Measurements from ENCODE around the gene REST.
"Not testable (repeated sequence)": the region's sequence is repeated elsewhere in the genome, so short reads cannot be mapped to it uniquely, and the experiment has no call there.

REST gene

DNA sequence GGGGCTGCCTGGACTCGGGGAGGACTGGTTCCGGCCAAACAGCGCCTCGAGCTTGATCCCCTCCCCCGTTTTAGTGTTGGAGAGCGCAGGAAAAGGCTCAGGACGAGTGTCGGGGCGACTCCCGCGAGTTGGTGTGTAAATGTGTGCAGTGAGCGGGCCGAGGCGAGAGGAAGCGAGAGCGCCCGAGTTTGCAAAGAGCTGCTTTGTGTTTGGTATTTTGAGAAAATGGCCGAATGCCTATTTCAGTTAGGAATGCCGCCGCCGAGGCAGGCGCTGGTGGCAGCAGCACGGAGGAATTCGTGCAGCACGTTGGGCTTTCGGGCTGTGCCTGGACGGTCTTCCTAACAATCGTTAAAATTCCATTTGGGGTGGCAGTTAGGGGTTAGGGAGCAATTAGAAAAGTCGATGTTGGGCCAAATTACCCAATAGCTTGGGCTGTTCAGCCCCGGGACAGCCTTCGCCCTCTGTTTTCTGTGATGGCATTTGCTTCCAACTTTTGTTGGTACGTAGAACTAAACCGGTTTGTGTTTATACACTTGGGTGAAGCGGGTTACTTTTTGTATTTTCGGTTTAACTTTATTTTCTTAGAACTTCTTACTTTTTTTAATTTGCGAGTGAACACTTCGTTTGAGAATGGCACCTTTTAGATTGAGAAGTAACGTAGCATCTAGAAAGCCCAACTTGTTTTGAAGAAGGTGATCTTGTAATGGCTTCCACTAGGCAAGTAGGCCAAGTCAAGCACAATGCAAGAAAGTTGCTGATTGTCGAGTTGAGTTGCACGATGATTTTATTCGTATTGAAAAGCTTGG lies 1.6 kb downstream of the REST start:
- DNase-seq (ENCODE audit: low read depth in 1 of 2, low spot score in 1 of 2): peak in 1 of 2 donors; percentile 32

DNA sequence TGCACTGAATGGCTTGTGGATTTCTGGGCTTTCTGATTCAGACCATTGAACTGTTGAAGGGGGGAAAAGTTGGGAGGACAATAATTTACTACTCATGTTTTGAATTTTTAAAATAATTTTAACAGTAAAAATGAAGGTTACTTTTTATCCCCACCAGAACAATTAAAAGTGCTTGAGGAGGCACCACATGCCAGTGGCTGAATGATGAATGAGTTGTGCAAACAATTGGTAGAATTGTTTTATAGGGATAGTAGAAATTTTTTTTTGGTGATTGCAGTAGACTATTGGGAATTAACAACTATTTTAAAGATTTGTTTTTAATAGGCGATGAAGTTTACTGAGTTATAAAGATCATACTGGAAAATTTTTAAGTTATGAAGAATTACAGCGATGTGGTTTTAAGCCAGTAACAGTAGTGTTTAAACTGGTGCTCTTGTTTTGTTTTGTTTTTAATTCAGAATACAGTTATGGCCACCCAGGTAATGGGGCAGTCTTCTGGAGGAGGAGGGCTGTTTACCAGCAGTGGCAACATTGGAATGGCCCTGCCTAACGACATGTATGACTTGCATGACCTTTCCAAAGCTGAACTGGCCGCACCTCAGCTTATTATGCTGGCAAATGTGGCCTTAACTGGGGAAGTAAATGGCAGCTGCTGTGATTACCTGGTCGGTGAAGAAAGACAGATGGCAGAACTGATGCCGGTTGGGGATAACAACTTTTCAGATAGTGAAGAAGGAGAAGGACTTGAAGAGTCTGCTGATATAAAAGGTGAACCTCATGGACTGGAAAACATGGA lies 2.7 kb downstream of the REST start:
- DNase-seq (ENCODE audit: low read depth in 1 of 2, low spot score in 1 of 2): no peak

GRCh38 chr4:56914336-56914735 lies 6.6 kb downstream of the REST start:
- DNase-seq (ENCODE audit: low read depth in 1 of 2, low spot score in 1 of 2): no peak

GRCh38 chr4:56914977-56915376 lies 7.3 kb downstream of the REST start:
- DNase-seq (ENCODE audit: low read depth in 1 of 2, low spot score in 1 of 2): not testable (repeated sequence)

DNA sequence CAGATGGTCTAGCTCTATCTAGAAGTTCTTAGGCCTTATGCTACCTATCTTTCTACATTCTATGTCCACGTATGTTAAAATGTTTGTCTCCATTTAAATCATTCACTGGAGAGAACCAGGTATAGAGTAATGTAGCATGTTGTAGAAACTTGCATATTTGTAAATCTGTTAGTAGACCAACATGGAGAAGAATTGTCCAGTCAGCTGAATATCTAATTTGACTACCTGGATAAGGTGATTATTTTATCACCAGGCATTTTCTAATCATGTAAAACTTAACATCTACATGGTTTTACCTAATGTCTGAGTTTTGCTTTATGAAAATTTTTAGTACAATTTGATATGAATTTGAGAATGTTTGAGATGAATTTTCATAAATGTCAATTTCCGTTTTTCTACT lies 19.5 kb downstream of the REST start:
- DNase-seq (ENCODE audit: low read depth in 1 of 2, low spot score in 1 of 2): no peak

- no peak for DNase-seq (ENCODE audit: low read depth in 1 of 2, low spot score in 1 of 2)
Measured at GRCh38 chr4:56930638-56931037, 22.9 kb downstream of the REST start.

DNA sequence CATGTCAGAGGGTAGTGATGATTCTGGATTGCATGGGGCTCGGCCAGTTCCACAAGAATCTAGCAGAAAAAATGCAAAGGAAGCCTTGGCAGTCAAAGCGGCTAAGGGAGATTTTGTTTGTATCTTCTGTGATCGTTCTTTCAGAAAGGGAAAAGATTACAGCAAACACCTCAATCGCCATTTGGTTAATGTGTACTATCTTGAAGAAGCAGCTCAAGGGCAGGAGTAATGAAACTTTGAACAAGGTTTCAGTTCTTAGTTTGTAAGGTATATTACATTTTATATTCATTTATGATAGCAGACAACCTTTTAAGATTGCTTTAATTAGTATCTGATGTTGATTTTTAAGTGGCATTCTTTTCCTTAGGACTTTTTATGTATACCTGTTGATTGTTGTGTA lies 24.2 kb downstream of the REST start:
- no peak for DNase-seq (ENCODE audit: low read depth in 1 of 2, low spot score in 1 of 2)

DNA sequence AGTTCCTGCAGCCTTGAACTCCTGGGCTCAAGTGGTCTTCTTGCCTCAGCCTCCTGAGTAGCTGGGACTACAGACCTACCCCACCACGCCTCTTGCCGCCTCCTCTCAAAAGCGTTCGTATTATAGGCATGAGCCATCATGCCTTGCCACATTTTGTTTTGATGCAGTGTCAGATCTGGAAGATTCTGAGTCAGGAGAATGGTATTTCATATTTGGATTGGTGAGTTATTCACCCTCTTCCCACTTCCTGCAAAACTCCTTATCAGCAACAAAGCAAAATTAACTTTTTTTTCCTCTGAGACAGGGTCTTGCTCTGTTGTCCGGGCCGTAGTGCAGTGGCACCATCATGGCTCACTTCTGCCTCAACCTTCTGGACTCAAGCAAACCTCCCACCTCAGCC lies 29.6 kb downstream of the REST start:
- no peak for DNase-seq (ENCODE audit: low read depth in 1 of 2, low spot score in 1 of 2)

GRCh38 chr4:56939826-56940225 lies 32.1 kb downstream of the REST start:
- not testable (repeated sequence) for DNase-seq (ENCODE audit: low read depth in 1 of 2, low spot score in 1 of 2)

- no peak for DNase-seq (ENCODE audit: low read depth in 1 of 2, low spot score in 1 of 2)
Measured at GRCh38 chr4:56940403-56940802, 32.7 kb downstream of the REST start.

GRCh38 chr4:56940971-56941370 lies 33.3 kb downstream of the REST start:
- DNase-seq (ENCODE audit: low read depth in 1 of 2, low spot score in 1 of 2): no peak

DNA sequence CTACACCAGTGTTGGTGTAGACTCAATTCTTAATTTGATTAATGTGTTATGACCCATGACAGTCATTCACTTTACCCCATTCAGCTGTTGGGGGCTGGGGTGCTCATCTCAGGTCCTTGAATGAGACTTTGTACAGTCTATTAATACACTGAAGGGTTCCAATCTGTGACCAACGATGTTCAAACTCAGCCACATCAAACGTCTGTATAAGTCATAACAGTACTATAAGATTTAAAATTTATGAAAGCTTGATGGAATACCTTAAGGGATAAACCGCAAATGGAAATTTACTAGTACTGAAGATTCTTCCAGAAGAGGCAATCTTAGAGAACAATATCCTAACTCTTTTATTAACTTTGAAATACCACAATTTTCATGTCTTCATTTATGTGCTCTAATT lies 33.7 kb downstream of the REST start:
- DNase-seq (ENCODE audit: low read depth in 1 of 2, low spot score in 1 of 2): no peak

DNA sequence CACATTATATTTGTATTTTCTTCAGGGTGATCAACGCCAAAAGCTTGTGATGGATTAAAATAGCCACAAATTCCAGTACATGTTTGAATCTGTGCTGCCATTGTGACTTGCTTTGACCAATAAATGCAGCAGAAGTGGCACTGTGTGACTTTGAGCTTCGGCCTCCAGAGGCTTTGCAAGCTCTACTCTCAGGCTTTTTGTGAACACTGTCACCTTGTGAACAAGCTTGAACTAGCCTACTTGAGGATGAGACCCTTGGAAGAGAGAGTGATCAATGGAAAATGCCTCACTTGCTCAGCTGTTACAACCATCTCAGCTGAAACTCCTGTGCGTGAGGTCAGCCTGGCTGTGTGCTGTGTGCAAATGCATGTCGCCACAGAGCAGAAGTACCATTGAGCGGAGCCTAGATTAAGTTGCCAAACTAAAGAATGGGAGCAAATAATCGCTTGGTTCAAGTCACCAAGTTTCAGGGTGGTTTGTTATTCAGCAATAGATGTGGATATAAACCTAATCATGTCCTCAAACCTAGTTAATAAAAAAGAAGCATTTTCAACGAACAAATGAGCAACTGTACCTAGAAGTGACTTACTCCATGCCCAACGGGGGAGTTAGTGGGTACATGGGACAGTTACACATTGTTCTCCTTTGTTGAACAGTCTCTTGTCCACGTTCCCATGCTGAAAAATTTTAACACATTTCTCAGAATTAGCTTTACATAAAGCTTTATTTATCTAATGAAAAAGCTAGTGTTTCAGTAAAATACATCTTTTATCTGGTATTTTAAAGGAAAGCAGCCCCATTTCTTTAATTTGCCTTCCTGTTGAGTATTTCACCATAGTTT lies 46.2 kb downstream of the REST start:
- DNase-seq (ENCODE audit: low read depth in 1 of 2, low spot score in 1 of 2): no peak

DNA sequence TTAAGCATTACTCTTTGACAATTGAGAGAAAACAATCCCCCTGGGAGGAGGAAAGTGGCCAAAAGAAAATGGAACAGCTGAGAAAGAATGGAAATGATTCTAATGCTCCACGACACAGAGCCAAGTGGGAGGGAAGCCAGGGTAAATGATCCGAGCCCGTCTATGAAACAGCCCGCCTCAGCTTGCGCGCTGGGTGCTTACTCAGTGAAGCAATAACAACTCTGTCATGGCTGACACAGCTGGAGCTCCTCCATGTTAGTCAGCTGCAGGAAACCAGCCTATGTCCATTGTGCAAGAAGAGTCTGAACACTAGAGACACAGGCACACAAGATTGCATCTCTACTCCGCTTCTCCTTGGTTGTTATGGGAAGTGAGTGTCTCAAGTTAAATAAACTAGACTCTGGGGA lies 50.4 kb downstream of the REST start:
- no peak for DNase-seq (ENCODE audit: low read depth in 1 of 2, low spot score in 1 of 2)

- no peak for DNase-seq (ENCODE audit: low read depth in 1 of 2, low spot score in 1 of 2)
Measured at GRCh38 chr4:56959100-56959499, 51.4 kb downstream of the REST start.

DNA sequence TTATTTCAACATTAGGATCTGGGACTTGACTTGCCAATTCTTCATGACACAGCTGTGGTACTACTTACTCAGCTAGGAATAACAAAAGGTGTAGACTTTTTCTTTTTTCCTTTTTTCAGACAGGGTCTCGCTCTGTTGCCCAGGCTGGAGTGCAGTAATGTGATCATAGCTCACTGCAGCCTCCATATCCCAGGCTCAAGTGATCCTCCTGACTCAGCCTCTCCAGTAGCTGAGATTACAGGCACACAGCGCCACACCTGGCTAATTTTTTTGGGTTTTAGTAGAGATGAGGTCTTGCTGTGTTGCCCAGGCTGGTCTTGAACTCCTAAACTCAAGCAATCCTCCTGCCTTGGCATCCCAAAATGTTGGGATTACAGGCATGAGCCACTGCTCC lies 53.4 kb downstream of the REST start:
- no peak for DNase-seq (ENCODE audit: low read depth in 1 of 2, low spot score in 1 of 2)

DNA sequence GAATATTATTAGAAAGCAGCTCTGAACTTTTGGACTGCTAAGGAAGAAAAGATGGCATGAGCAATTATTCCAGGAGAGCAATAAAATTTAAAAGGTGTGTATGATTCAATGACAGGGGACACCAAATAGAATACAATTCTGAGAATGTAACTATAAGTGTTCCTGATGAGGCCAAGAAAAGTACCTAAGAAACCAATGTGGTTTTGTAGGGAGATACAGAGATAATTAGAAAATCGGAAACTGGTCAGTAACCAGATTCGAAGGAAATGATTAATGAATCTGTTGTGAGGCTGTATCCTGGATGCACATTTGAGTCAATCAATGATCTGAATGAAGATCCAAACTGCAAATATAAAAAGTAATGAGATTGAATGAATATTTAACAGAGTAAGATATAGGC lies 63.7 kb downstream of the REST start:
- DNase-seq (ENCODE audit: low read depth in 1 of 2, low spot score in 1 of 2): no peak

GRCh38 chr4:56972389-56972788 lies 64.7 kb downstream of the REST start:
- no peak for DNase-seq (ENCODE audit: low read depth in 1 of 2, low spot score in 1 of 2)

DNA sequence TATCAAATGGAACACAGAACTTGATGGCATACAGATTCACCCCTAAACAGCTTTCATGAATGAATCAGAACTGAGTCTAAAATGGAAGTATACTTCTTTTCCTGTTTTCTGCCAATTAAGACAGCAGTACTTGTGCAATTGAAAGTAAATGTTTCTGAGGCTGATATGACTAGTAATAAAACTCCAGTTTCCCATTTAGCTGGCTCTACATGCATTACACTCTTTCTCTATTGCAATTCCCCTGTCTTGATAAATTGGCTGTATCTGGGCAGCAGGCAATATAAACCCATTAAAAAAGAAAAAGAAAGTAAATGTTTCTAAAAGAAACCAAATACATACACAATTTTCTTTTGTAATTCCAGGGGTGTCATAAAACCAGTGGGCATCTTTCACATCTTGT lies 65.1 kb downstream of the REST start:
- DNase-seq (ENCODE audit: low read depth in 1 of 2, low spot score in 1 of 2): no peak

GRCh38 chr4:56973336-56973735 lies 65.6 kb downstream of the REST start:
- DNase-seq (ENCODE audit: low read depth in 1 of 2, low spot score in 1 of 2): no peak

DNA sequence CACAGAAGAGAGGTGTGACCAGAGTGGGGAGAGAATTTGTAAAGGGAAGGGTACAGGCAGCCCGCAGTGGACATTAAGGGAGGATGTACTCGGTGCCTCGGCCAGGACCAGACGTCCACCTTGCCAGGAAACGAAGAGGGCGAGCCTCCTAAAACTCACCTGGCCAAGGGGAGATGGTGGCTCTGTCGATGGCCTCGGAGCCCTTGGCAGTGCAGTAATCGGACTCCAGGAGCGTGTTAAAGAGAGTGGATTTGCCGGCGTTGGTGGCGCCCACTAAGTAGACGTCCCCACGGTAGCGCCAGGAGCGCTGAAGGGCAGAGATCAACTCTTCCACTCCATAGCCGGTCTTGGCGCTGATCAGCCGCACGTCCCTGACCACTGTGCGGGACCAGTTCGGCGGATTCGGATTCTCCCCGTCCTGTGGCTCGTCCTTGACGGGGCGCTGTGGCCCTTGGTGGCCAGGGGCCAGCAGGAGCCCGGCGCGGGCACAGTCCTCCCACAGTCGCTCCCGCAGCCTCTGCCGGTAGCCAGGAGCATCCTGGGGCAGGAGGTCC lies 68.7 kb downstream of the REST start:
- no peak for DNase-seq (ENCODE audit: low read depth in 1 of 2, low spot score in 1 of 2)

Measured in stimulated activated CD4-positive, alpha-beta T cell treated with anti-CD3 and anti-CD28 coated beads, Interleukin-15, amount 100 ng/mL, for 1 hour (primary cell).